Stimulated activated CD8-positive, alpha-beta memory T cell treated with anti-CD3 and anti-CD28 coated beads, Interleukin-4, amount 100 ng/mL, for 48 hours (primary cell): ENCODE data around the gene TFAP2A.

ENCODE experiments used
- DNase-seq: peaks from one replicate; pipeline ENCODE4 v3.0.0-alpha.2; 2020

The TFAP2A gene

GRCh38 chr6:10382322-10382721 lies 32.6 kb downstream of the TFAP2A start:
- no peak for DNase-seq

- DNase-seq: no peak
Measured at GRCh38 chr6:10381830-10382208, 33.1 kb downstream of the TFAP2A start.

GRCh38 chr6:10381133-10381829 lies 33.6 kb downstream of the TFAP2A start:
- DNase-seq: no peak

- no peak for DNase-seq
Measured at GRCh38 chr6:10375391-10375969, 39.4 kb downstream of the TFAP2A start.

- DNase-seq: no peak
Measured at GRCh38 chr6:10373642-10374359, 41.1 kb downstream of the TFAP2A start.

GRCh38 chr6:10369896-10370295 lies 45.0 kb downstream of the TFAP2A start:
- DNase-seq: no peak

GRCh38 chr6:10368861-10369260 lies 46.0 kb downstream of the TFAP2A start:
- DNase-seq: no peak

- DNase-seq: no peak
Measured at GRCh38 chr6:10363911-10364310, 51.0 kb downstream of the TFAP2A start.

GRCh38 chr6:10362300-10362699 lies 52.6 kb downstream of the TFAP2A start:
- no peak for DNase-seq

- DNase-seq: no peak
Measured at GRCh38 chr6:10361428-10361827, 53.4 kb downstream of the TFAP2A start.

- DNase-seq: no peak
Measured at GRCh38 chr6:10359581-10359980, 55.3 kb downstream of the TFAP2A start.

- no peak for DNase-seq
Measured at GRCh38 chr6:10355115-10355702, 59.7 kb downstream of the TFAP2A start.

GRCh38 chr6:10351791-10352190 lies 63.1 kb downstream of the TFAP2A start:
- no peak for DNase-seq

GRCh38 chr6:10350720-10351119 lies 64.2 kb downstream of the TFAP2A start:
- no peak for DNase-seq

- DNase-seq: no peak
Measured at GRCh38 chr6:10347561-10348327, 67.1 kb downstream of the TFAP2A start.
